HG03108 (cell line): ENCODE data around the gene PIAS4.

Experiments
- ATAC-seq: cut with Tn5 transposase; IDR thresholded peaks from one replicate; pipeline ENCODE4 v1.9.1; 2021; ENCODE audit warnings: moderate library complexity; ENCODE audit not compliant: unreplicated experiment

PIAS4 gene

GRCh38 chr19:3976495-3977241, 30.9 kb upstream of the PIAS4 start:
- ATAC-seq: no peak

GRCh38 chr19:3977242-3978143, 30.0 kb upstream of the PIAS4 start:
- no peak for ATAC-seq

- ATAC-seq: no peak
These were observed 29.4 kb upstream of the PIAS4 start for GRCh38 chr19:3978145-3978544.

- no peak for ATAC-seq
These were observed 28.3 kb upstream of the PIAS4 start for GRCh38 chr19:3979289-3979673.

GRCh38 chr19:3979674-3980352, 27.7 kb upstream of the PIAS4 start:
- no peak for ATAC-seq

- no peak for ATAC-seq
These were observed 26.9 kb upstream of the PIAS4 start for GRCh38 chr19:3980353-3981251.

GRCh38 chr19:3981373-3981735, 26.2 kb upstream of the PIAS4 start:
- no peak for ATAC-seq

GRCh38 chr19:3981736-3982681, 25.5 kb upstream of the PIAS4 start:
- no peak for ATAC-seq

- ATAC-seq: no peak
These were observed 24.6 kb upstream of the PIAS4 start for GRCh38 chr19:3982701-3983541.

- ATAC-seq: no peak
These were observed 24.0 kb upstream of the PIAS4 start for GRCh38 chr19:3983542-3983914.

GRCh38 chr19:3983936-3984583, 23.5 kb upstream of the PIAS4 start:
- ATAC-seq: no peak

- ATAC-seq: no peak
These were observed 23.0 kb upstream of the PIAS4 start for GRCh38 chr19:3984584-3984907.

- ATAC-seq: peak; percentile 42
These were observed 22.5 kb upstream of the PIAS4 start, which contains the start of gene EEF2 for GRCh38 chr19:3984908-3985642. EEF2 (minus strand) TSS chr19:3985463; CDS start chr19:3985380, 83 bp downstream.

GRCh38 chr19:3985643-3986259, 21.8 kb upstream of the PIAS4 start:
- ATAC-seq: no peak

- ATAC-seq: no peak
These were observed 21.1 kb upstream of the PIAS4 start for GRCh38 chr19:3986260-3987041.

GRCh38 chr19:3987619-3988371, 19.7 kb upstream of the PIAS4 start:
- ATAC-seq: peak; percentile 30
